Measurements from ENCODE around the gene PLA2G4C.

DNA sequence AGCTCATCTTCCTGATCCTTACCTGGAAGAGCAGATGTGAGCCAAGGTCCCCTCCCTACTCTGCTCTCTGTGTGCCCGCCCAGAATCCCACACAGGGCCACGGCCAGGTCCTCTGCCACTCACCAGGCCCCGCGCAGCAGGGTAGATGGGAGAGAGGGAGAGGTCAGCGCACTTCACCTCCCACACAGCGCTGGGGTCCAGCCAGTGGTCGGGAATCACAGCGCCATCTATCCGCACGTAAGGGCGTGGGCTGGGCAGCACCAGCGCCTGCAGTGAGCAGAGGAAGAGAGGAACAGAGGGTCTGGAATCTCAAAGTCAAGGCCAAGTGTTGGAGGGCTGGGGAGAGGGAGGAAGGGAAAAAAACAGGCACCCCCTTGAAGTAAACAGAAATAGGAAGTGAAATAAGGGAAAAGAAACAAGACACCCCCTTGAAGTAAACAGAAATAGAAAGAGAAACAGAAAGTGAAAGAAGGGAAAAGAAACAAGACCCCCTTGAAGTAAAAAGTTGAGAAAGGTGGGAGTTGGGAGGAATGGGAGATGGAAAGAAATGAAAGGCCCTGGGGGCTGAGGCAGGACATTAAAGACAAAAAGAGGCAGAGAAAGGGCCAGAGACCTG is 7.0 kb upstream of the PLA2G4C start:
- no peak for TF ChIP-seq CTCF (IDR thresholded peaks at IDR 0.05; ENCODE audit: low read length)
- TF ChIP-seq EZH2 (IDR thresholded peaks at IDR 0.05; ENCODE audit: borderline replicate concordance, low read length): no peak

Measured in OCI-LY1 (cell line).